Upper lobe of right lung (tissue), 1 donor: ENCODE data around the gene MYO7B. TPM values are rescaled to one million over a fixed set of nuclear protein-coding genes. Genes with fewer than 3 reads are reported as not detected.

Experiments
- ATAC-seq: fragments of 200-7000 bp; cut with Tn5 transposase; one replicate; pipeline ENCODE4 v1.9.1; 2020; ENCODE audit warnings: mild to moderate bottlenecking, moderate library complexity
- DNase-seq: peaks from one replicate; pipeline ENCODE4 v3.0.0-alpha.2; 2020
- H3K27ac ChIP-seq: fragments of 200-600 bp; one replicate; pipeline ENCODE4 v1.8.0; 2022
- H3K27me3 ChIP-seq: fragments of 200-600 bp; one replicate; pipeline ENCODE4 v1.8.0; 2022; ENCODE audit warnings: mild to moderate bottlenecking
- H3K36me3 ChIP-seq: fragments of 200-600 bp; one replicate; pipeline ENCODE4 v1.8.0; 2022
- H3K4me1 ChIP-seq: fragments of 200-600 bp; one replicate; pipeline ENCODE4 v1.8.0; 2022
- H3K4me3 ChIP-seq: fragments of 200-600 bp; one replicate; pipeline ENCODE4 v1.8.0; 2022; ENCODE audit warnings: mild to moderate bottlenecking
- H3K9me3 ChIP-seq: fragments of 200-600 bp; one replicate; pipeline ENCODE4 v1.8.0; 2022
- CTCF ChIP-seq: fragments of 200-600 bp; IDR thresholded peaks from one replicate; pipeline ENCODE4 v1.8.0; 2022; ENCODE audit warnings: antibody characterized with exemption
- intact Hi-C: fragments of 100-400 bp; cut with DNase I; formaldehyde crosslinking; loops from one replicate; pipeline ENCODE4 v1.11.0; 2022
- total RNA-seq: library from RNA; stranded (reverse); fragmentation: NEBNext Ultra II Directional; extraction: Animal tissue kit (Norgen Biotek cat#: 25700); gene quantifications from one replicate; pipeline ENCODE4 v1.2.1, GENCODE V29; 2021
- donor health status: DM: no; HTN: yes; CAD: no; lungs with severe emphysema.

The MYO7B gene
- total RNA-seq, 1 donor from 2014 or later = 2.2 TPM

GRCh38 chr2:127634066-127634617 is 98.7 kb downstream of the MYO7B start:
- Histone ChIP-seq H3K4me1 (peaks cover 33% of the 10 kb centered on the region), H3K27ac (peak overlapping the region; percentile 3), H3K9me3 (no peaks in the 10 kb centered on the region), H3K36me3 (no peaks in the 10 kb centered on the region), H3K4me3 (no peak overlapping the region), H3K27me3 (no peaks in the 10 kb centered on the region)
- ATAC-seq (no peak), DNase-seq (no peak)
- no peak for TF ChIP-seq CTCF
- intact Hi-C loops = no loop called here

GRCh38 chr2:127634626-127635379 is 99.3 kb downstream of the MYO7B start:
- no peaks in the 10 kb centered on the region for H3K9me3 ChIP-seq
- H3K4me1 ChIP-seq = peaks cover 33% of the 10 kb centered on the region
- TF ChIP-seq CTCF = no peak
- intact Hi-C loops = no loop called here
- DNase-seq = no peak
- peak overlapping the region; percentile 3 for H3K27ac ChIP-seq
- no peak overlapping the region for H3K4me3 ChIP-seq
- ATAC-seq = no peak
- no peaks in the 10 kb centered on the region for H3K36me3 ChIP-seq
- no peaks in the 10 kb centered on the region for H3K27me3 ChIP-seq

- ATAC-seq (no peak), DNase-seq (no peak)
- Histone ChIP-seq H3K4me3 (no peak overlapping the region), H3K9me3 (no peaks in the 10 kb centered on the region), H3K36me3 (no peaks in the 10 kb centered on the region), H3K27me3 (no peaks in the 10 kb centered on the region), H3K27ac (no peak overlapping the region), H3K4me1 (peaks cover 33% of the 10 kb centered on the region)
- TF ChIP-seq CTCF = no peak
- intact Hi-C loops = no loop called here
Observed at GRCh38 chr2:127635380-127636237, 100.1 kb downstream of the MYO7B start.

- intact Hi-C loops = no loop called here
- no peaks in the 10 kb centered on the region for H3K9me3 ChIP-seq
- DNase-seq (no peak), ATAC-seq (no peak)
- H3K27ac ChIP-seq = peak overlapping the region; percentile 73
- H3K4me3 ChIP-seq = no peak overlapping the region
- no peaks in the 10 kb centered on the region for H3K27me3 ChIP-seq
- H3K36me3 ChIP-seq = no peaks in the 10 kb centered on the region
- TF ChIP-seq CTCF = no peak
- H3K4me1 ChIP-seq = peaks cover 33% of the 10 kb centered on the region
Observed at GRCh38 chr2:127636248-127637235, 101.1 kb downstream of the MYO7B start.

- ATAC-seq (no peak), DNase-seq (no peak)
- no peaks in the 10 kb centered on the region for H3K27me3 ChIP-seq
- H3K36me3 ChIP-seq = no peaks in the 10 kb centered on the region
- H3K27ac ChIP-seq = peak overlapping the region; percentile 73
- H3K9me3 ChIP-seq = no peaks in the 10 kb centered on the region
- H3K4me1 ChIP-seq = peaks cover 33% of the 10 kb centered on the region
- no peak overlapping the region for H3K4me3 ChIP-seq
- no peak for TF ChIP-seq CTCF
- intact Hi-C loops = no loop called here
Observed at GRCh38 chr2:127637236-127637630, 101.8 kb downstream of the MYO7B start.
